Measurements from ENCODE around the gene MAP3K4.

GRCh38 chr6:161066511-161066910, 74.9 kb downstream of the MAP3K4 start:
- TF ChIP-seq TARDBP (IDR thresholded peaks at IDR 0.05): no peak
- no peak for TF ChIP-seq SP1 (IDR thresholded peaks at IDR 0.05)
- TF ChIP-seq SUZ12 (IDR thresholded peaks at IDR 0.05): no peak
- no peak for TF ChIP-seq HDGF (IDR thresholded peaks at IDR 0.05; ENCODE audit: borderline replicate concordance)
- TF ChIP-seq LEF1 (IDR thresholded peaks at IDR 0.05; ENCODE audit: borderline replicate concordance): no peak
- no peak for TF ChIP-seq ELF4 (IDR thresholded peaks at IDR 0.05)
